Memory B cell (primary cell): ENCODE data around the gene PROC.

ENCODE experiments used
- ATAC-seq: fragments of 150-1000 bp; cut with Tn5 transposase; 2 replicates; pipeline ENCODE4 v1.10.0; 2021; ENCODE audit warnings: low read depth, mild to moderate bottlenecking, moderate library complexity
- DNase-seq, 2 donors: peaks; one replicate each; pipeline ENCODE4 v3.0.0; 2022; ENCODE audit warnings: low spot score in 2 of 2
- H3K27ac Mint-ChIP-seq: one replicate; pipeline ENCODE4 v1.8.0; 2022; ENCODE audit warnings: mild to moderate bottlenecking, moderate library complexity, mixed read lengths
- H3K27me3 Mint-ChIP-seq: one replicate; pipeline ENCODE4 v1.8.0; 2022; ENCODE audit warnings: mixed read lengths
- H3K36me3 Mint-ChIP-seq: one replicate; pipeline ENCODE4 v1.8.0; 2022; ENCODE audit warnings: mild to moderate bottlenecking, mixed read lengths
- H3K4me1 Mint-ChIP-seq: one replicate; pipeline ENCODE4 v1.8.0; 2022; ENCODE audit warnings: mixed read lengths
- H3K4me3 Mint-ChIP-seq: one replicate; pipeline ENCODE4 v1.8.0; 2022; ENCODE audit warnings: mild to moderate bottlenecking, moderate library complexity, mixed read lengths
- H3K9me3 Mint-ChIP-seq: one replicate; pipeline ENCODE4 v1.8.0; 2022; ENCODE audit warnings: mixed read lengths

PROC gene

GRCh38 chr2:127463155-127463991, 45.1 kb downstream of the PROC start:
- H3K27me3 Mint-ChIP-seq: no peaks in the 10 kb centered on the region
- peaks cover 11% of the 10 kb centered on the region for H3K36me3 Mint-ChIP-seq
- no peak overlapping the region for H3K4me3 Mint-ChIP-seq
- H3K27ac Mint-ChIP-seq: no peak overlapping the region
- H3K4me1 Mint-ChIP-seq: no peaks in the 10 kb centered on the region
- ATAC-seq (no peak), DNase-seq (no peak)
- H3K9me3 Mint-ChIP-seq: no peaks in the 10 kb centered on the region

- no peaks in the 10 kb centered on the region for H3K9me3 Mint-ChIP-seq
- DNase-seq (no peak), ATAC-seq (no peak)
- H3K36me3 Mint-ChIP-seq: peaks cover 16% of the 10 kb centered on the region
- H3K27ac Mint-ChIP-seq: no peak overlapping the region
- H3K4me3 Mint-ChIP-seq: no peak overlapping the region
- no peaks in the 10 kb centered on the region for H3K27me3 Mint-ChIP-seq
- H3K4me1 Mint-ChIP-seq: no peaks in the 10 kb centered on the region
Observed at GRCh38 chr2:127464470-127465257, 46.4 kb downstream of the PROC start.

GRCh38 chr2:127465258-127465657, 47.0 kb downstream of the PROC start:
- DNase-seq (no peak), ATAC-seq (no peak)
- Mint-ChIP-seq H3K27me3 (no peaks in the 10 kb centered on the region), H3K36me3 (peaks cover 16% of the 10 kb centered on the region), H3K27ac (no peak overlapping the region), H3K4me1 (no peaks in the 10 kb centered on the region), H3K9me3 (no peaks in the 10 kb centered on the region), H3K4me3 (no peak overlapping the region)

- ATAC-seq (no peak), DNase-seq (no peak)
- Mint-ChIP-seq H3K27me3 (no peaks in the 10 kb centered on the region), H3K4me1 (no peaks in the 10 kb centered on the region), H3K36me3 (peaks cover 15% of the 10 kb centered on the region), H3K9me3 (no peaks in the 10 kb centered on the region), H3K4me3 (no peak overlapping the region), H3K27ac (no peak overlapping the region)
Observed at GRCh38 chr2:127469051-127469450, 50.8 kb downstream of the PROC start.

GRCh38 chr2:127469974-127470373, 51.7 kb downstream of the PROC start:
- Mint-ChIP-seq H3K36me3 (peaks cover 16% of the 10 kb centered on the region), H3K27me3 (no peaks in the 10 kb centered on the region)

GRCh38 chr2:127471286-127471988, 53.2 kb downstream of the PROC start:
- DNase-seq (no peak), ATAC-seq (no peak)
- no peak overlapping the region for H3K4me3 Mint-ChIP-seq
- H3K27me3 Mint-ChIP-seq: no peaks in the 10 kb centered on the region
- H3K9me3 Mint-ChIP-seq: peaks cover 7% of the 10 kb centered on the region
- H3K4me1 Mint-ChIP-seq: peaks cover 2% of the 10 kb centered on the region
- peaks cover 24% of the 10 kb centered on the region for H3K36me3 Mint-ChIP-seq
- H3K27ac Mint-ChIP-seq: no peak overlapping the region

More at GRCh38 chr2:127469974-127470373, 51.7 kb downstream of the PROC start:
- DNase-seq (no peak), ATAC-seq (no peak)
- Mint-ChIP-seq H3K4me3 (no peak overlapping the region), H3K9me3 (no peaks in the 10 kb centered on the region), H3K4me1 (peaks cover 2% of the 10 kb centered on the region), H3K27ac (no peak overlapping the region)

- DNase-seq (no peak), ATAC-seq (no peak)
- H3K27me3 Mint-ChIP-seq: no peaks in the 10 kb centered on the region
- H3K4me1 Mint-ChIP-seq: peaks cover 2% of the 10 kb centered on the region
- no peak overlapping the region for H3K27ac Mint-ChIP-seq
- H3K4me3 Mint-ChIP-seq: no peak overlapping the region
- H3K36me3 Mint-ChIP-seq: peaks cover 22% of the 10 kb centered on the region
- H3K9me3 Mint-ChIP-seq: peaks cover 7% of the 10 kb centered on the region
Observed at GRCh38 chr2:127472268-127472667, 54.0 kb downstream of the PROC start.

- Mint-ChIP-seq H3K4me1 (peaks cover 5% of the 10 kb centered on the region), H3K9me3 (peaks cover 7% of the 10 kb centered on the region), H3K27me3 (no peaks in the 10 kb centered on the region), H3K36me3 (peaks cover 12% of the 10 kb centered on the region), H3K27ac (no peak overlapping the region), H3K4me3 (no peak overlapping the region)
- ATAC-seq (no peak), DNase-seq (no peak)
Observed at GRCh38 chr2:127475788-127476187, 57.6 kb downstream of the PROC start.
